Ovary (tissue), 3 donors: ENCODE measurements around the gene RPS2.

ENCODE experiments used
- EP300 ChIP-seq: sonication (generic); formaldehyde crosslinking; IDR thresholded peaks from one replicate; pipeline ENCODE4 v1.6.1; 2017; ENCODE audit warnings: antibody characterized with exemption
- POLR2A ChIP-seq: fragments of 450-650 bp; IDR thresholded peaks from one replicate; pipeline ENCODE4 v1.6.1; 2017; ENCODE audit warnings: antibody characterized with exemption, mild to moderate bottlenecking, moderate library complexity
- TF ChIP-seq, protein P1 (sequence below), 3 donors: fragments of 450-650 bp in 2 of 3; fragments of 200-600 bp in 1 of 3; IDR thresholded peaks; one replicate each; pipeline versions ENCODE4 v1.5.1 to v1.8.0; 2016 to 2022; ENCODE audit warnings: antibody characterized with exemption in 3 of 3, mild to moderate bottlenecking in 1 of 3
- donor health status: DM: no; HTN: no; CAD: no.

DNA sequence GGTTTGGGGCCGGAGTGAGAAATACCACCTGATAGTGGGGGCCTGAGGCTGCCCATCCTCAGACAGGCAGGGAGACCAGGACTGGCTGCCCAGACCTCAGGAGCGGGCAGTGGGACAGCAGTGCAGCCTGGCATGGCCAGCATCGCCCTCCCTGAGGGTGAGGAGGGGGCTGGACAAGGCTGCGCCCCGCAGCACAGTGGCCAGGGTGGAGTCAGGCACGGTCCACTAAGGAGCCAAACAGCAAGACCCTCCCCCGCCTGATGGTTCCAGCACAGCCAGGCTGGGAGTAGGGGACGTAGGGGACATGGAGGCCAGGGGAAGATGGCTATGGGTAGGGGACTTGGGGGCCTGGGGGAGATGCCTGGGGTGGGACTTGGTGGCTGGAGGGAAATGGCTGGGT lies 41.7 kb upstream of the RPS2 start:
- TF ChIP-seq, protein P1, sequence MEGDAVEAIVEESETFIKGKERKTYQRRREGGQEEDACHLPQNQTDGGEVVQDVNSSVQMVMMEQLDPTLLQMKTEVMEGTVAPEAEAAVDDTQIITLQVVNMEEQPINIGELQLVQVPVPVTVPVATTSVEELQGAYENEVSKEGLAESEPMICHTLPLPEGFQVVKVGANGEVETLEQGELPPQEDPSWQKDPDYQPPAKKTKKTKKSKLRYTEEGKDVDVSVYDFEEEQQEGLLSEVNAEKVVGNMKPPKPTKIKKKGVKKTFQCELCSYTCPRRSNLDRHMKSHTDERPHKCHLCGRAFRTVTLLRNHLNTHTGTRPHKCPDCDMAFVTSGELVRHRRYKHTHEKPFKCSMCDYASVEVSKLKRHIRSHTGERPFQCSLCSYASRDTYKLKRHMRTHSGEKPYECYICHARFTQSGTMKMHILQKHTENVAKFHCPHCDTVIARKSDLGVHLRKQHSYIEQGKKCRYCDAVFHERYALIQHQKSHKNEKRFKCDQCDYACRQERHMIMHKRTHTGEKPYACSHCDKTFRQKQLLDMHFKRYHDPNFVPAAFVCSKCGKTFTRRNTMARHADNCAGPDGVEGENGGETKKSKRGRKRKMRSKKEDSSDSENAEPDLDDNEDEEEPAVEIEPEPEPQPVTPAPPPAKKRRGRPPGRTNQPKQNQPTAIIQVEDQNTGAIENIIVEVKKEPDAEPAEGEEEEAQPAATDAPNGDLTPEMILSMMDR (IDR thresholded peaks at IDR 0.05) = no peak
- no peak for TF ChIP-seq POLR2A
- TF ChIP-seq EP300 = no peak
